ENCODE results near the gene PPP2R3A.

PPP2R3A gene

DNA sequence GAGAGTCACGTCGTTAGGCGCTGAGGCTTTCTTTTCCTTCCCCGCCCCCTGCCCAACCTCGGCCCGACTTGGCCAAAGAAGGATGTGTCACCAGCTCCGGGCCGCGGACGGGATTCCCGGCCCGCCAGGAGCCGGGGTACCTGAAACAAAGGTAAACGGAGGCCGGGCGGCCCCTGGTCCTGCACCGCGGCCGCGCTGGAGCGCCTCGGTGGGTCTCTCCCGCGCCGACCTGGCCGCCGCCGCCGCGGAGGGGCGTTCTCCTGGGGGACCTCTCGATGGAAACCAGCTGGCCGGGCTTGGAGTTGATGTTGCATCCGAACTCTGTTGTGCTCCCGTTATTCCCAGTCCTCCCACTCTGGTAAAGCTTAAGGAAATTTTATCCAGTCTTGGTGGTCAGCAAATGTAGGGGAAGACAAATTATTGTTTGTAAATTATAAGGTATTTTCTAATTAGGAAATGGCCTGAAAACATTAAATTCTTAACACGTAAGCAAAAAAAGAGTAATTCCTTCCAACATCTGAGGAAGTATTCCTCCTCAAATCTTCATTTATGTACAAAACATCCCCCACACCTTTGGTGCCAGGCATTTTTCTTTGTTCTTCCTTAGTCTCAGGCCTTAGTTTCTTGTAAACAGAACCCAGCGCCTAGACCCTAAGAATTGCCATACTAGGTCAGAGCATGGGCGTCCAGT lies 888 bp downstream of the PPP2R3A start:
- H3K4me1 ChIP-seq (ENCODE audit: low read length) = no peaks in the 10 kb centered on the region
- no peaks in the 10 kb centered on the region for H4K20me1 ChIP-seq (ENCODE audit: insufficient read depth, low read length)
- TF ChIP-seq, protein P1, sequence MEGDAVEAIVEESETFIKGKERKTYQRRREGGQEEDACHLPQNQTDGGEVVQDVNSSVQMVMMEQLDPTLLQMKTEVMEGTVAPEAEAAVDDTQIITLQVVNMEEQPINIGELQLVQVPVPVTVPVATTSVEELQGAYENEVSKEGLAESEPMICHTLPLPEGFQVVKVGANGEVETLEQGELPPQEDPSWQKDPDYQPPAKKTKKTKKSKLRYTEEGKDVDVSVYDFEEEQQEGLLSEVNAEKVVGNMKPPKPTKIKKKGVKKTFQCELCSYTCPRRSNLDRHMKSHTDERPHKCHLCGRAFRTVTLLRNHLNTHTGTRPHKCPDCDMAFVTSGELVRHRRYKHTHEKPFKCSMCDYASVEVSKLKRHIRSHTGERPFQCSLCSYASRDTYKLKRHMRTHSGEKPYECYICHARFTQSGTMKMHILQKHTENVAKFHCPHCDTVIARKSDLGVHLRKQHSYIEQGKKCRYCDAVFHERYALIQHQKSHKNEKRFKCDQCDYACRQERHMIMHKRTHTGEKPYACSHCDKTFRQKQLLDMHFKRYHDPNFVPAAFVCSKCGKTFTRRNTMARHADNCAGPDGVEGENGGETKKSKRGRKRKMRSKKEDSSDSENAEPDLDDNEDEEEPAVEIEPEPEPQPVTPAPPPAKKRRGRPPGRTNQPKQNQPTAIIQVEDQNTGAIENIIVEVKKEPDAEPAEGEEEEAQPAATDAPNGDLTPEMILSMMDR (IDR thresholded peaks at IDR 0.05; ENCODE audit: low read depth, low read length) = no peak
- TF ChIP-seq EZH2phosphoT487 (IDR thresholded peaks at IDR 0.05; ENCODE audit: low read depth) = no peak
- H2AFZ ChIP-seq (ENCODE audit: low read depth, low read length) = no peak overlapping the region
- H3K36me3 ChIP-seq (replicated peaks; ENCODE audit: low read depth, low read length) = no peaks in the 10 kb centered on the region
- no peaks in the 10 kb centered on the region for H3K27me3 ChIP-seq (ENCODE audit: low read depth, low read length)
- no peak overlapping the region for H3K4me3 ChIP-seq (ENCODE audit: low read length)
- H3K9me3 ChIP-seq (ENCODE audit: insufficient read depth, low read length) = no peaks in the 10 kb centered on the region
- no peak overlapping the region for H3K27ac ChIP-seq (ENCODE audit: low read length)
- H3K9ac ChIP-seq (ENCODE audit: low read length) = no peak overlapping the region
- H3K4me2 ChIP-seq (ENCODE audit: low read length) = no peak overlapping the region
- no peaks in the 10 kb centered on the region for H3K79me2 ChIP-seq (ENCODE audit: low read length)

DNA sequence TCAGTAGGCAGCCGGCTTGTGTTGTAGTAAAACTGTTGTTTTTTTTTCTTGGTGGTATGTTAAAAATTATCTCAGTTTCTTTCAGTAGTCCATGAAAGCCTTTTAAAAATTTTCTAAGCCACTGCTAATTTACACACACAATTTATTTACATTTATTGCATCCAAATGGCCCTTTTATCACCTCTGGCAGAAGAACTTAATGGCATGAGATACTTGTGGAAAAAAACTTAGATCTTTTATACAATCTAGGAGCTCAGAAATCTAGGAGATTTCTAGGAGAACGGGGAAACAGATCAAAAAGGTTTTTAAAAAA lies 1.4 kb downstream of the PPP2R3A start:
- Histone ChIP-seq H4K20me1 (ENCODE audit: insufficient read depth, low read length) (no peaks in the 10 kb centered on the region), H3K4me3 (ENCODE audit: low read length) (no peak overlapping the region), H3K9me3 (ENCODE audit: insufficient read depth, low read length) (no peaks in the 10 kb centered on the region), H3K4me1 (ENCODE audit: low read length) (no peaks in the 10 kb centered on the region), H2AFZ (ENCODE audit: low read depth, low read length) (no peak overlapping the region), H3K4me2 (ENCODE audit: low read length) (no peak overlapping the region), H3K79me2 (ENCODE audit: low read length) (no peaks in the 10 kb centered on the region), H3K9ac (ENCODE audit: low read length) (no peak overlapping the region), H3K27ac (ENCODE audit: low read length) (no peak overlapping the region), H3K27me3 (ENCODE audit: low read depth, low read length) (no peaks in the 10 kb centered on the region), H3K36me3 (replicated peaks; ENCODE audit: low read depth, low read length) (no peaks in the 10 kb centered on the region)
- TF ChIP-seq, protein P1 (IDR thresholded peaks at IDR 0.05; ENCODE audit: low read depth, low read length) = no peak
- TF ChIP-seq EZH2phosphoT487 (IDR thresholded peaks at IDR 0.05; ENCODE audit: low read depth) = no peak

DNA sequence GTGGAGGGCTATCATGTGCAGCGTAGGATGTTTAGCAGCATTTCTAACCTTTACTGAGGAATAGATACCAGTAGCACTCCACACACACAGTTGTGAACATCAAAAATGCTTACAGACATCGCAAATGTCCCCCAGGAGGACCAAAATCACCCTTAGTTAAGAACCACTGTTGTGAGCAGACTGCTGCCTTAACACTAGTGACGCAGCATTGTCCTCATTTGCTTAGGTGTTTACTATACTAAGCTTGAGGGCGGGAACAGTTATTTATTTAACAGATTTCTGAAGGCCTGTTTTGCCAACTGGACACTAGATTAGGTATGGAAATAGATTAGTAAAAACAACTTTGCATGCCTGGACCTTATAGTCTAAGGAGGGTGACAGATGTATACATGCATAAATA lies 2.3 kb downstream of the PPP2R3A start:
- no peaks in the 10 kb centered on the region for H4K20me1 ChIP-seq (ENCODE audit: insufficient read depth, low read length)
- no peak overlapping the region for H3K4me2 ChIP-seq (ENCODE audit: low read length)
- H3K4me3 ChIP-seq (ENCODE audit: low read length) = no peak overlapping the region
- H3K36me3 ChIP-seq (replicated peaks; ENCODE audit: low read depth, low read length) = no peaks in the 10 kb centered on the region
- no peak overlapping the region for H2AFZ ChIP-seq (ENCODE audit: low read depth, low read length)
- no peak overlapping the region for H3K27ac ChIP-seq (ENCODE audit: low read length)
- H3K9me3 ChIP-seq (ENCODE audit: insufficient read depth, low read length) = no peaks in the 10 kb centered on the region
- no peaks in the 10 kb centered on the region for H3K79me2 ChIP-seq (ENCODE audit: low read length)
- no peak overlapping the region for H3K9ac ChIP-seq (ENCODE audit: low read length)
- H3K27me3 ChIP-seq (ENCODE audit: low read depth, low read length) = no peaks in the 10 kb centered on the region
- H3K4me1 ChIP-seq (ENCODE audit: low read length) = no peaks in the 10 kb centered on the region
- TF ChIP-seq, protein P1 (IDR thresholded peaks at IDR 0.05; ENCODE audit: low read depth, low read length) = no peak
- TF ChIP-seq EZH2phosphoT487 (IDR thresholded peaks at IDR 0.05; ENCODE audit: low read depth) = no peak

DNA sequence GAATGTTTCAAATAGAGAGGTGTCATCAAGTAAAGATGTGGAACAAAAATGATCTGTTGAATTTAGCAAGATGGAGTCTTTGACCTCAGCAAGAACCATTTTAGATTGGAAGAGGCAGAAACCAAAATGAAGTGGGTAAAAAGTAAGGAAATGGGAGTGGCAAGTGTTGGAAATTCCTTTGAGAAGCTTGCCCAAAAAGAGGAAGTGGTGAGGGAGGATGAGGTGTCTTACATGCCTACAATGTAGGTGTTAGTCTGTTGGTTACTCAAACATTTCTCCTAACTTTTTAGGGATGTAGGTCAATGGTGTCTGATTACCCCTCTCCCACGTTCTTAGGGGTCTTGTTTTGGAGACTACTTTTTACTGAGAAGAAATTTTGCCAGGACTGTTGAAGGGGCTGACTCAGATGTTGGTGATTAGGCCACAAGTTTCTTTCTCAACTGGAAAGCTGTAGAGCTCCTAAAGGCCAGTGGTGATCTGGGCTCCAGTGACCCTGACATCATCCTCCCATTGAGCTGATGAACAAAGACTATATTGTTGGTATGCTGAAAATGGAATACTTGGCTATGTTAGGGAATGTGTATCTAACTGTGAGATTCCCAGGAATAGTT lies 5.1 kb downstream of the PPP2R3A start:
- H3K9ac ChIP-seq (ENCODE audit: low read length) = no peak overlapping the region
- H3K27ac ChIP-seq (ENCODE audit: low read length) = no peak overlapping the region
- no peaks in the 10 kb centered on the region for H3K27me3 ChIP-seq (ENCODE audit: low read depth, low read length)
- H3K36me3 ChIP-seq (replicated peaks; ENCODE audit: low read depth, low read length) = no peaks in the 10 kb centered on the region
- no peaks in the 10 kb centered on the region for H3K9me3 ChIP-seq (ENCODE audit: insufficient read depth, low read length)
- H3K4me1 ChIP-seq (ENCODE audit: low read length) = no peaks in the 10 kb centered on the region
- no peaks in the 10 kb centered on the region for H3K79me2 ChIP-seq (ENCODE audit: low read length)
- no peak overlapping the region for H3K4me2 ChIP-seq (ENCODE audit: low read length)
- TF ChIP-seq, protein P1 (IDR thresholded peaks at IDR 0.05; ENCODE audit: low read depth, low read length) = no peak
- no peak for TF ChIP-seq EZH2phosphoT487 (IDR thresholded peaks at IDR 0.05; ENCODE audit: low read depth)
- no peak overlapping the region for H3K4me3 ChIP-seq (ENCODE audit: low read length)
- H2AFZ ChIP-seq (ENCODE audit: low read depth, low read length) = no peak overlapping the region
- H4K20me1 ChIP-seq (ENCODE audit: insufficient read depth, low read length) = no peaks in the 10 kb centered on the region
